CMK (cell line): ENCODE measurements around the gene SHC1.

Experiments used
- DNase-seq: peaks from one replicate; pipeline ENCODE4 v3.0.0-alpha.2; 2010; ENCODE audit warnings: low read depth

The SHC1 gene

GRCh38 chr1:155008015-155008941, 37.7 kb upstream of the SHC1 start:
- DNase-seq: no peak

- no peak for DNase-seq
Observed at GRCh38 chr1:155007251-155007828, 36.8 kb upstream of the SHC1 start.

- DNase-seq: no peak
Observed at GRCh38 chr1:155006601-155007101, 36.1 kb upstream of the SHC1 start.

GRCh38 chr1:155005076-155006011, 34.8 kb upstream of the SHC1 start:
- DNase-seq: no peak

- no peak for DNase-seq
Observed at GRCh38 chr1:155004352-155005075, 34.0 kb upstream of the SHC1 start.

- no peak for DNase-seq
Observed at GRCh38 chr1:155003766-155004351, 33.3 kb upstream of the SHC1 start.

- no peak for DNase-seq
Observed at GRCh38 chr1:155003227-155003765, 32.7 kb upstream of the SHC1 start.

- DNase-seq: no peak
Observed at GRCh38 chr1:155002464-155003226, 32.1 kb upstream of the SHC1 start, which contains the start of gene ZBTB7B. TSS of gene ZBTB7B (plus strand) at chr1:155002802. CDS start at chr1:155014661, 11,859 bp downstream.

GRCh38 chr1:155001675-155002463, 31.3 kb upstream of the SHC1 start:
- DNase-seq: peak; percentile 99

GRCh38 chr1:155001425-155001674, 30.8 kb upstream of the SHC1 start:
- DNase-seq: no peak

GRCh38 chr1:155000726-155001424, 30.3 kb upstream of the SHC1 start:
- peak; percentile 93 for DNase-seq

- DNase-seq: no peak
Observed at GRCh38 chr1:155000411-155000725, 29.8 kb upstream of the SHC1 start.

GRCh38 chr1:154999571-155000410, 29.2 kb upstream of the SHC1 start:
- DNase-seq: no peak

GRCh38 chr1:154998818-154999570, 28.4 kb upstream of the SHC1 start:
- DNase-seq: peak; percentile 90

GRCh38 chr1:154998201-154998780, 27.7 kb upstream of the SHC1 start:
- DNase-seq: no peak

GRCh38 chr1:154996966-154997701, 26.6 kb upstream of the SHC1 start:
- DNase-seq: no peak
